HFFc6 (cell line): Measurements from ENCODE around the gene RPL15. TPM values are rescaled to one million over a fixed set of nuclear protein-coding genes. Genes with fewer than 3 reads are reported as not detected.

ENCODE experiments used
- DNase-seq: peaks from one replicate; pipeline ENCODE4 v3.0.0-alpha.2; 2018
- H3K27ac Mint-ChIP-seq: 2 replicates; pipeline ENCODE4 v1.8.0; 2020; ENCODE audit warnings: mild to moderate bottlenecking, mixed read lengths
- H3K27me3 Mint-ChIP-seq: 2 replicates; pipeline ENCODE4 v1.8.0; 2021; ENCODE audit warnings: mild to moderate bottlenecking, moderate library complexity, mixed read lengths; ENCODE audit not compliant: insufficient read depth
- H3K36me3 Mint-ChIP-seq: 2 replicates; pipeline ENCODE4 v1.8.0; 2021; ENCODE audit warnings: low read depth, mixed read lengths
- H3K4me1 Mint-ChIP-seq: 2 replicates; pipeline ENCODE4 v1.8.0; 2020; ENCODE audit warnings: low read depth, mixed read lengths
- H3K4me3 Mint-ChIP-seq: 2 replicates; pipeline ENCODE4 v1.8.0; 2020; ENCODE audit warnings: mild to moderate bottlenecking, moderate library complexity, mixed read lengths
- H3K9me3 Mint-ChIP-seq: 2 replicates; pipeline ENCODE4 v1.8.0; 2020; ENCODE audit warnings: mild to moderate bottlenecking, mixed read lengths
- CTCF ChIP-seq: fragments of 200-600 bp; sonication (generic); IDR thresholded peaks from 2 replicates; pipeline ENCODE4 v1.5.0; 2021; ENCODE audit warnings: antibody characterized with exemption, mild to moderate bottlenecking
- total RNA-seq, 6 experiments: library from RNA; stranded (reverse); fragmentation: NEBNext Ultra II Directional; extraction: Animal tissue kit (Norgen Biotek cat#: 25700); gene quantifications; 2 replicates in 1 of 6; 3 replicates in 5 of 6; pipeline ENCODE4 v1.2.3, GENCODE V29; 2021

The RPL15 gene
- total RNA-seq, 6 experiments from 2014 or later: 1,680 to 2,112 (median 1,953) TPM

- no peaks in the 10 kb centered on the region; the same call in 1 of the 2 replicates for H3K27me3 Mint-ChIP-seq
- H3K9me3 Mint-ChIP-seq: no peaks in the 10 kb centered on the region
- H3K4me3 Mint-ChIP-seq: no peak overlapping the region
- H3K27ac Mint-ChIP-seq: no peak overlapping the region
- TF ChIP-seq CTCF: no peak
- H3K4me1 Mint-ChIP-seq: no peaks in the 10 kb centered on the region
- DNase-seq: no peak
- H3K36me3 Mint-ChIP-seq: 0 out of 2 replicates have a peak, but pooled peaks cover 5% of the 10 kb centered on the region
Measured at GRCh38 chr3:23934253-23934652, 17.3 kb downstream of the RPL15 start.

GRCh38 chr3:23937296-23937695 lies 20.4 kb downstream of the RPL15 start:
- H3K4me1 Mint-ChIP-seq: no peaks in the 10 kb centered on the region
- H3K4me3 Mint-ChIP-seq: no peak overlapping the region
- TF ChIP-seq CTCF: no peak
- 0 out of 2 replicates have a peak, but pooled peaks cover 5% of the 10 kb centered on the region for H3K36me3 Mint-ChIP-seq
- H3K9me3 Mint-ChIP-seq: no peaks in the 10 kb centered on the region
- DNase-seq: no peak
- H3K27ac Mint-ChIP-seq: no peak overlapping the region
- no peaks in the 10 kb centered on the region; the same call in 1 of the 2 replicates for H3K27me3 Mint-ChIP-seq

- Mint-ChIP-seq H3K9me3 (no peaks in the 10 kb centered on the region), H3K36me3 (0 out of 2 replicates have a peak, but pooled peaks cover 5% of the 10 kb centered on the region), H3K27me3 (no peaks in the 10 kb centered on the region; the same call in 1 of the 2 replicates), H3K27ac (no peak overlapping the region), H3K4me1 (peaks cover 1% of the 10 kb centered on the region), H3K4me3 (no peak overlapping the region)
- no peak for TF ChIP-seq CTCF
- DNase-seq: no peak
Measured at GRCh38 chr3:23938688-23939087, 21.8 kb downstream of the RPL15 start.

- Mint-ChIP-seq H3K4me1 (peaks cover 12% of the 10 kb centered on the region), H3K27me3 (no peaks in the 10 kb centered on the region; the same call in 1 of the 2 replicates), H3K9me3 (no peaks in the 10 kb centered on the region), H3K36me3 (0 out of 2 replicates have a peak, but pooled peaks cover 5% of the 10 kb centered on the region), H3K27ac (no peak overlapping the region), H3K4me3 (no peak overlapping the region)
- no peak for TF ChIP-seq CTCF
- no peak for DNase-seq
Measured at GRCh38 chr3:23940775-23941174, 23.8 kb downstream of the RPL15 start.

- Mint-ChIP-seq H3K36me3 (0 out of 2 replicates have a peak, but pooled peaks cover 5% of the 10 kb centered on the region), H3K4me3 (no peak overlapping the region), H3K4me1 (peaks cover 12% of the 10 kb centered on the region), H3K9me3 (no peaks in the 10 kb centered on the region), H3K27me3 (no peaks in the 10 kb centered on the region; the same call in 1 of the 2 replicates), H3K27ac (no peak overlapping the region)
- DNase-seq: no peak
- TF ChIP-seq CTCF: no peak
Measured at GRCh38 chr3:23941440-23941839, 24.5 kb downstream of the RPL15 start.

GRCh38 chr3:23942546-23942945 lies 25.6 kb downstream of the RPL15 start:
- no peak for DNase-seq
- Mint-ChIP-seq H3K4me3 (no peak overlapping the region), H3K9me3 (no peaks in the 10 kb centered on the region), H3K27me3 (peaks cover 2% of the 10 kb centered on the region; the same call in 1 of the 2 replicates), H3K4me1 (peaks cover 20% of the 10 kb centered on the region), H3K36me3 (0 out of 2 replicates have a peak, but pooled peaks cover 5% of the 10 kb centered on the region), H3K27ac (no peak overlapping the region)
- no peak for TF ChIP-seq CTCF
